ENCODE results near the gene CERS6. TPM values are rescaled to one million over a fixed set of nuclear protein-coding genes. Genes with fewer than 3 reads are reported as not detected.

The CERS6 gene
- total RNA-seq, 4 donors from 2014 or later = 25.9 to 57.2 (median 35.8) TPM

DNA sequence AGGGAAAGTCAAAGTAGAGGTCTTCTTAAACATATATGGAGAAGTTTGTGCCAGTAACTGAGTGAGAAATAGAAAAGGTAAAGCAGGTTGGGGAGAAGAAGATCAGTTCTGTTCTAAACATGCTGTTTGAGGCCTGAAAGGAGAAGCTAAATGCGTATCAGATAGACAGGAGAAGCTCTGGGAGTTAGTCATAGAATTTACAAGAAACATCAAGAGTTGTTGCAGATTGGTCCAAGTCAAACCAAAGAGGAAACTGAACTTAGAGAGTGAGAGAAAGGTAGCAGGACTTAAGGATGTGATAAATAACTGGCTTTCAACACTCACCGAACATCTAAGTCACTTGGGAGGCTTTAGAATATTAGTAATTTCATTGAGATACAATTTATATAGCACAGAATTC, 29.2 kb upstream of the CERS6 start:
- TF ChIP-seq CTCF (IDR thresholded peaks at IDR 0.05) = no peak
- ATAC-seq (ENCODE audit: low FRiP score) = no peak
- no peak for DNase-seq (ENCODE audit: low spot score)

GRCh38 chr2:168427451-168427850, 28.6 kb upstream of the CERS6 start:
- TF ChIP-seq CTCF (IDR thresholded peaks at IDR 0.05) = no peak
- no peak for DNase-seq (ENCODE audit: low spot score)
- ATAC-seq (ENCODE audit: low FRiP score) = no peak

GRCh38 chr2:168428431-168428830, 27.6 kb upstream of the CERS6 start:
- no peak for ATAC-seq (ENCODE audit: low FRiP score)
- DNase-seq (ENCODE audit: low spot score) = no peak
- no peak for TF ChIP-seq CTCF (IDR thresholded peaks at IDR 0.05)

- no peak for ATAC-seq (ENCODE audit: low FRiP score)
- DNase-seq (ENCODE audit: low spot score) = no peak
- no peak for TF ChIP-seq CTCF (IDR thresholded peaks at IDR 0.05)
These were observed 26.1 kb upstream of the CERS6 start for GRCh38 chr2:168429988-168430387.

DNA sequence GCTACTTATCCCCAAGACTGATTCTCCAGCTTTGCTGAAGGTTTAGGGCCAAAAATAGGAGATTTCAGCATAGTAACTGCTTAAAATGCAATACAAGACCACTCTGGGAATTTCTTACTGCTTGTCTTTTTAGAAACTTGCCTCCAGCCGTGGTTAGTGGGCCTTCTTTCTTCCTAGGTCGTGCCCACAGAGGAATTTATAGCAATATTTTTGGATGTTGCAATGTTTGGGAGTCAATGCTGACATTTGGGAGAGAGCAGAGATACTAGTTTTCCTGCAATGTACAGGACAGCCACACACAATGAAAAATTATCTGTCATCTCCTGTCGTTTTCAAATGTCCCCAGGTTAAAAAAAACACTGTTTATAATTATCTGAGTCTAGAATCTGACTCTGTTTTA, 25.6 kb upstream of the CERS6 start:
- no peak for DNase-seq (ENCODE audit: low spot score)
- no peak for TF ChIP-seq CTCF (IDR thresholded peaks at IDR 0.05)
- ATAC-seq (ENCODE audit: low FRiP score) = no peak

- ATAC-seq (ENCODE audit: low FRiP score) = no peak
- no peak for TF ChIP-seq CTCF (IDR thresholded peaks at IDR 0.05)
These were observed 24.6 kb upstream of the CERS6 start for GRCh38 chr2:168431301-168432024.

GRCh38 chr2:168432100-168432499, 24.0 kb upstream of the CERS6 start:
- ATAC-seq (ENCODE audit: low FRiP score) = no peak
- DNase-seq (ENCODE audit: low spot score) = no peak
- TF ChIP-seq CTCF (IDR thresholded peaks at IDR 0.05) = no peak

More at GRCh38 chr2:168431301-168432024, 24.6 kb upstream of the CERS6 start:
- DNase-seq (ENCODE audit: low spot score) = no peak
